GM12878 (cell line): ENCODE results near the gene CAT. TPM values are rescaled to one million over a fixed set of nuclear protein-coding genes. Genes with fewer than 3 reads are reported as not detected.

Experiments
- ATAC-seq: fragments of 200-7000 bp; cut with Tn5 transposase; 3 replicates; pipeline ENCODE4 v1.9.1; 2020; ENCODE audit warnings: mild to moderate bottlenecking, moderate library complexity
- BruUV-seq: library from RNA; stranded (reverse); fragments of 400-500 nt; replicated peaks from 2 replicates; lab custom pipeline; 2021; lab: Mats Ljungman, UMichigan
- CTCF ChIA-PET: fragments of 300-600 bp; sonication (Branson Sonifier 250); formaldehyde crosslinking; extraction: SDS; loops from one replicate; lab custom pipeline; 2021; ENCODE audit warnings: inconsistent platforms; lab: Yijun Ruan, JAX
- POLR2A ChIA-PET: fragments of 350-600 bp; formaldehyde crosslinking; extraction: SDS; loops from one replicate; lab custom pipeline; 2021; ENCODE audit warnings: inconsistent platforms; lab: Charles Lee
- RAD21 ChIA-PET: fragments of 300-600 bp; sonication (Branson Sonifier 250); formaldehyde crosslinking; loops from one replicate; lab custom pipeline; 2023; ENCODE audit warnings: antibody characterized with exemption; ENCODE audit not compliant: unreplicated experiment; lab: Charles Lee
- SMC1A ChIA-PET: fragments of 300-600 bp; sonication (Branson Sonifier 250); formaldehyde crosslinking; loops from one replicate; lab custom pipeline; 2023; ENCODE audit not compliant: unreplicated experiment, uncharacterized antibody; lab: Charles Lee
- DNase-seq: peaks from one replicate; pipeline ENCODE4 v3.0.0-alpha.2; 2011; ENCODE audit warnings: low read depth, low spot score
- FAIRE-seq: peaks from 3 replicates; lab custom pipeline; 2011; peaks lifted over from hg19 to GRCh38; lab: Jason Lieb, UNC
- H2AFZ ChIP-seq: 2 replicates; pipeline ENCODE4 v1.6.0; 2011; ENCODE audit warnings: low read depth, low read length, control low read depth; ENCODE audit not compliant: control insufficient read depth
- H3K27ac ChIP-seq: 2 replicates; pipeline ENCODE4 v1.5.1; 2011; ENCODE audit warnings: control low read depth; ENCODE audit not compliant: control insufficient read depth, insufficient read depth
- H3K27me3 ChIP-seq, 2 experiments: replicated peaks in 1 of 2; 2 replicates each; pipeline versions ENCODE4 v1.6.0 to v1.6.1; 2011; ENCODE audit warnings: low read length in 1 of 2; ENCODE audit not compliant: control insufficient read depth in 2 of 2, insufficient read depth in 2 of 2
- H3K36me3 ChIP-seq, 2 experiments: 2 replicates each; pipeline ENCODE4 v1.5.1; 2011; ENCODE audit warnings: low read length in 1 of 2; ENCODE audit not compliant: control insufficient read depth in 2 of 2, insufficient read depth in 2 of 2
- H3K4me1 ChIP-seq: 2 replicates; pipeline ENCODE4 v1.6.1; 2011; ENCODE audit warnings: mild to moderate bottlenecking, low read length, moderate library complexity, mixed read lengths; ENCODE audit not compliant: control insufficient read depth, insufficient read depth
- H3K4me2 ChIP-seq: 2 replicates; pipeline ENCODE4 v1.6.0; 2011; ENCODE audit warnings: control low read depth; ENCODE audit not compliant: control insufficient read depth, insufficient read depth
- H3K4me3 ChIP-seq: fragments of 200-600 bp; sonication (generic); 2 replicates; pipeline ENCODE4 v1.5.1; 2016
- H3K79me2 ChIP-seq: 2 replicates; pipeline ENCODE4 v1.6.0; 2011; ENCODE audit warnings: low read length; ENCODE audit not compliant: control insufficient read depth, insufficient read depth
- H3K9ac ChIP-seq: 2 replicates; pipeline ENCODE4 v1.8.0; 2011; ENCODE audit warnings: low read length, control low read depth, mixed read lengths; ENCODE audit not compliant: control insufficient read depth, insufficient read depth
- H3K9me3 ChIP-seq: replicated peaks from 3 replicates; pipeline ENCODE4 v1.5.1; 2011; ENCODE audit warnings: mild to moderate bottlenecking, low read length; ENCODE audit not compliant: control insufficient read depth, insufficient read depth
- H4K20me1 ChIP-seq: 2 replicates; pipeline ENCODE4 v1.6.0; 2011; ENCODE audit not compliant: control insufficient read depth, insufficient read depth
- CHD1 ChIP-seq: IDR thresholded peaks from 2 replicates; pipeline ENCODE4 v1.6.1; 2012; ENCODE audit warnings: low read depth, low read length, improper control_type of control experiment
- ETV6 ChIP-seq, 2 experiments: fragments of 450-650 bp in 1 of 2; IDR thresholded peaks in 1 of 2; conservative IDR thresholded peaks in 1 of 2; 2 replicates each; pipeline ENCODE4 v1.6.1; 2014; ENCODE audit warnings: antibody characterized with exemption in 1 of 2, borderline replicate concordance in 1 of 2, low read depth in 1 of 2, mild to moderate bottlenecking in 1 of 2, moderate library complexity in 1 of 2
- IKZF2 ChIP-seq, 2 experiments: fragments of 450-650 bp; IDR thresholded peaks; 2 replicates each; pipeline ENCODE4 v1.6.1; 2017; ENCODE audit warnings: mild to moderate bottlenecking in 2 of 2, moderate library complexity in 2 of 2
- KLF5 ChIP-seq: fragments of 450-650 bp; IDR thresholded peaks from 2 replicates; pipeline ENCODE4 v1.6.1; 2014; ENCODE audit warnings: mild to moderate bottlenecking; ENCODE audit not compliant: partially characterized antibody
- NFXL1 ChIP-seq: fragments of 450-650 bp; IDR thresholded peaks from 2 replicates; pipeline ENCODE4 v1.6.1; 2017; ENCODE audit warnings: antibody characterized with exemption, mild to moderate bottlenecking, borderline replicate concordance
- NR2F1 ChIP-seq: fragments of 450-650 bp; conservative IDR thresholded peaks from 2 replicates; pipeline ENCODE4 v1.6.1; 2017; ENCODE audit warnings: mild to moderate bottlenecking
- POLR2A ChIP-seq: IDR thresholded peaks from 2 replicates; pipeline ENCODE4 v1.6.1; 2011; ENCODE audit warnings: low read depth, mild to moderate bottlenecking, low read length
- RAD21 ChIP-seq: IDR thresholded peaks from 2 replicates; pipeline ENCODE4 v1.6.1; 2011; ENCODE audit warnings: mild to moderate bottlenecking, low read depth, low read length, moderate library complexity; ENCODE audit not compliant: insufficient read depth
- RB1 ChIP-seq: fragments of 450-650 bp; formaldehyde crosslinking; IDR thresholded peaks from 2 replicates; pipeline ENCODE4 v1.6.1; 2017; ENCODE audit warnings: mild to moderate bottlenecking, borderline replicate concordance
- SMC3 ChIP-seq: IDR thresholded peaks from 2 replicates; pipeline ENCODE4 v1.6.1; 2011; ENCODE audit warnings: low read length, improper control_type of control experiment, borderline replicate concordance
- STAT1 ChIP-seq: fragments of 450-650 bp; conservative IDR thresholded peaks from 2 replicates; pipeline ENCODE4 v1.6.1; 2014; ENCODE audit warnings: antibody characterized with exemption, mild to moderate bottlenecking
- SUPT20H ChIP-seq: IDR thresholded peaks from 2 replicates; pipeline ENCODE4 v1.6.1; 2011; ENCODE audit warnings: low read depth, mild to moderate bottlenecking, low read length, moderate library complexity, borderline replicate concordance; ENCODE audit not compliant: control insufficient read depth
- WGBS: methylation state at CpG from one replicate; pipeline ENCODE4 v1.1.6; 2016; ENCODE audit warnings: low lambda C conversion rate; ENCODE audit not compliant: insufficient replicate concordance, insufficient coverage; ENCODE audit errors: missing lambda C conversion rate; 5-methylcytosine and 5-hydroxymethylcytosine counted together
- in situ Hi-C: fragments of 300-500 bp; cut with MboI; formaldehyde crosslinking; loops from 9 replicates; pipeline ENCODE4 v1.14.3; 2018; ENCODE audit warnings: mixed read lengths
- intact Hi-C: fragments of 100-400 bp; cut with micrococcal nuclease; formaldehyde crosslinking; loops from one replicate; pipeline ENCODE4 v1.14.2; 2022; ENCODE audit not compliant: unreplicated experiment
- polyA plus RNA-seq, 11 experiments: library from polyadenylated mRNA; depleted of rRNA in 4 of 11; unstranded in 6 of 11; stranded (reverse) in 5 of 11; fragments of >200 nt; fragmentation: Nextera tagmentation in 4 of 11; fragmentation: Illumina TruSeq in 1 of 11; extraction: Ambion mirVana in 4 of 11; extraction: Trizol in 1 of 11; gene quantifications; 1 replicate in 1 of 11; 2 replicates in 10 of 11; pipeline versions ENCODE4 v1.2.1 to v1.2.3, GENCODE V29; 2011 to 2016; ENCODE audit warnings: inconsistent platforms in 2 of 11, missing spikeins in 2 of 11, low read depth in 1 of 11
- total RNA-seq, 4 experiments: library from RNA; depleted of rRNA in 3 of 4; stranded (reverse); fragments of >200 nt in 3 of 4; fragmentation: Illumina TruSeq in 1 of 4; extraction: Trizol in 1 of 4; gene quantifications; 2 replicates each; pipeline versions ENCODE4 v1.2.1 to v1.2.3, GENCODE V29; 2013 to 2021
- TF ChIP-seq, protein P1 (sequence below), 3 experiments: IDR thresholded peaks in 2 of 3; conservative IDR thresholded peaks in 1 of 3; 2 replicates each; pipeline ENCODE4 v1.5.1; 2011; ENCODE audit warnings: low read depth in 3 of 3, low read length in 3 of 3, mild to moderate bottlenecking in 3 of 3, control low read depth in 2 of 3, moderate library complexity in 2 of 3, inconsistent platforms in 1 of 3, mixed read lengths in 1 of 3; ENCODE audit not compliant: control insufficient read depth in 2 of 3, insufficient read depth in 1 of 3; ENCODE audit errors: extremely low read depth in 1 of 3
- TF ChIP-seq, protein P2 (sequence below): IDR thresholded peaks from 2 replicates; pipeline ENCODE4 v1.6.1; 2012; ENCODE audit warnings: low read depth, low read length, improper control_type of control experiment
- TF ChIP-seq, protein P3 (sequence below): fragments of 450-650 bp; IDR thresholded peaks from 2 replicates; pipeline ENCODE4 v1.6.1; 2016; ENCODE audit warnings: mild to moderate bottlenecking, moderate library complexity, borderline replicate concordance
- TF ChIP-seq, protein P4 (sequence below): IDR thresholded peaks from 2 replicates; pipeline ENCODE4 v1.6.1; 2012; ENCODE audit warnings: low read depth, low read length, improper control_type of control experiment

The CAT gene
- total and polyA plus RNA-seq, 10 of the 15 experiments (the other 5 are each of a cell fraction or from before 2014, with no cell fraction given), result 22.4 to 71.3 (median 33.6) TPM

DNA sequence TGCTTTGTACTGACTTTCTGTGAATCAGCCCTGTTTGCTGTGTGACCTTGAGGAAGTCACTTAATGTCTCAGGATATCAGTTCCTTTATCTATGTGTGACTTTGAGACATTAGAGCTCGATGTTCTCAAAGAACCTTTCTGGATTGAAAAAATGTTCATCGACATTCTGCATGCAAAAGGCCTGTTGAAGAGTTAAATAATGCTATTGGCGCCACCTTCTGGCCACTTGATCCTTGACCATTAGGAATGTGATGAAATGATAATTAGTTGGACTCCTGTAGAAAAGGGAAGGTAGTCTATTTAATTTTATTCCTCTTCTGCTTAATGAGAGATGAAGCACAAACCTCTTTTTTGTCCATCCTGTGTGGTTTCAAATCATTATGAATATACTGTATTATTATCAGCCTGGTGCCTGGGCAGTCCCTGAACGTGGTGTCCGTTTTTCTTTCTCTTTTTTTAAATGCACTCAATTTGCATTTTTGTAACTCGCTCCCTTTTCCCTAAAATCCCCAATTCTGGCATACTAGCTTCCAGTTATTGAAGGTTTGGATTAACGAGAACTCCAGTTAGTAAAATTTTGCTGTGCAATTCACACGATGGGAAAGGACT lies 54.2 kb downstream of the CAT start:
- Histone ChIP-seq H3K27ac (no peak overlapping the region), H3K79me2 (no peaks in the 10 kb centered on the region), H3K36me3 (no peaks in the 10 kb centered on the region), H3K27me3 (no peaks in the 10 kb centered on the region; a peak in 2 of 4 replicates), H2AFZ (no peak overlapping the region), H3K4me1 (peaks cover 4% of the 10 kb centered on the region; the same call in 1 of the 2 replicates), H3K9me3 (no peaks in the 10 kb centered on the region), H3K9ac (no peak overlapping the region), H3K4me3 (no peak overlapping the region), H3K4me2 (no peak overlapping the region), H4K20me1 (no peaks in the 10 kb centered on the region)
- 25% methylated on average over 8 of the region's 8 CpGs for WGBS
- in situ Hi-C loops (loop anchor here (5.0 to 25.0 kb wide), 3 partner anchors 126 to 648 kb away; no protein-coding TSS in a partner anchor), intact Hi-C loops (loop anchor here (1.0 to 10.0 kb wide), 4 partner anchors 127 to 638 kb away; no protein-coding TSS in a partner anchor)
- FAIRE-seq (peak; percentile 78), ATAC-seq (peak; percentile 77), DNase-seq (no peak)
- ChIA-PET CTCF (interaction anchor here (0.5 to 10.5 kb wide), 23 partner anchors 9 to 522 kb away, joined by 3 to 177 read pairs (median 4); no protein-coding TSS in a partner anchor), RAD21 (interaction anchor here (1.0 to 1.7 kb wide), 4 partner anchors 125 to 486 kb away, joined by 3 to 17 read pairs (median 6); no protein-coding TSS in a partner anchor), SMC1A (interaction anchor here (0.8 to 3.4 kb wide), 10 partner anchors 18 to 319 kb away, joined by 3 to 34 read pairs (median 3); partner anchors contain the start of gene CAT), POLR2A (no interaction called here)
- no TSS peak for BruUV-seq
- TF ChIP-seq SMC3 (peak; percentile 69; the same call in 1 of the 2 replicates), CHD1 (no peak), IKZF2 (IDR thresholded peaks at IDR 0.05) (no peak), SUPT20H (no peak), STAT1 (no peak), ETV6 (conservative IDR thresholded peaks at IDR 0.05 in 1 of 2, IDR thresholded peaks at IDR 0.05 in 1 of 2; ENCODE audit: borderline replicate concordance in 1 of 2, low read depth in 1 of 2) (no peak), KLF5 (no peak), NFXL1 (no peak), NR2F1 (no peak), RAD21 (peak; percentile 82), POLR2A (no peak), RB1 (no peak)
- TF ChIP-seq, protein P1, sequence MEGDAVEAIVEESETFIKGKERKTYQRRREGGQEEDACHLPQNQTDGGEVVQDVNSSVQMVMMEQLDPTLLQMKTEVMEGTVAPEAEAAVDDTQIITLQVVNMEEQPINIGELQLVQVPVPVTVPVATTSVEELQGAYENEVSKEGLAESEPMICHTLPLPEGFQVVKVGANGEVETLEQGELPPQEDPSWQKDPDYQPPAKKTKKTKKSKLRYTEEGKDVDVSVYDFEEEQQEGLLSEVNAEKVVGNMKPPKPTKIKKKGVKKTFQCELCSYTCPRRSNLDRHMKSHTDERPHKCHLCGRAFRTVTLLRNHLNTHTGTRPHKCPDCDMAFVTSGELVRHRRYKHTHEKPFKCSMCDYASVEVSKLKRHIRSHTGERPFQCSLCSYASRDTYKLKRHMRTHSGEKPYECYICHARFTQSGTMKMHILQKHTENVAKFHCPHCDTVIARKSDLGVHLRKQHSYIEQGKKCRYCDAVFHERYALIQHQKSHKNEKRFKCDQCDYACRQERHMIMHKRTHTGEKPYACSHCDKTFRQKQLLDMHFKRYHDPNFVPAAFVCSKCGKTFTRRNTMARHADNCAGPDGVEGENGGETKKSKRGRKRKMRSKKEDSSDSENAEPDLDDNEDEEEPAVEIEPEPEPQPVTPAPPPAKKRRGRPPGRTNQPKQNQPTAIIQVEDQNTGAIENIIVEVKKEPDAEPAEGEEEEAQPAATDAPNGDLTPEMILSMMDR (IDR thresholded peaks at IDR 0.05 in 2 of 3, conservative IDR thresholded peaks at IDR 0.05 in 1 of 3; ENCODE audit: control insufficient read depth in 2 of 3, extremely low read depth in 1 of 3, insufficient read depth in 1 of 3, low read depth in 3 of 3, low read length in 3 of 3), result peak; percentile 54 to 81 (median 64); a peak in 5 of 6 replicates
- TF ChIP-seq, protein P2, sequence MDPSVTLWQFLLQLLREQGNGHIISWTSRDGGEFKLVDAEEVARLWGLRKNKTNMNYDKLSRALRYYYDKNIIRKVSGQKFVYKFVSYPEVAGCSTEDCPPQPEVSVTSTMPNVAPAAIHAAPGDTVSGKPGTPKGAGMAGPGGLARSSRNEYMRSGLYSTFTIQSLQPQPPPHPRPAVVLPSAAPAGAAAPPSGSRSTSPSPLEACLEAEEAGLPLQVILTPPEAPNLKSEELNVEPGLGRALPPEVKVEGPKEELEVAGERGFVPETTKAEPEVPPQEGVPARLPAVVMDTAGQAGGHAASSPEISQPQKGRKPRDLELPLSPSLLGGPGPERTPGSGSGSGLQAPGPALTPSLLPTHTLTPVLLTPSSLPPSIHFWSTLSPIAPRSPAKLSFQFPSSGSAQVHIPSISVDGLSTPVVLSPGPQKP, result no peak
- TF ChIP-seq, protein P3, sequence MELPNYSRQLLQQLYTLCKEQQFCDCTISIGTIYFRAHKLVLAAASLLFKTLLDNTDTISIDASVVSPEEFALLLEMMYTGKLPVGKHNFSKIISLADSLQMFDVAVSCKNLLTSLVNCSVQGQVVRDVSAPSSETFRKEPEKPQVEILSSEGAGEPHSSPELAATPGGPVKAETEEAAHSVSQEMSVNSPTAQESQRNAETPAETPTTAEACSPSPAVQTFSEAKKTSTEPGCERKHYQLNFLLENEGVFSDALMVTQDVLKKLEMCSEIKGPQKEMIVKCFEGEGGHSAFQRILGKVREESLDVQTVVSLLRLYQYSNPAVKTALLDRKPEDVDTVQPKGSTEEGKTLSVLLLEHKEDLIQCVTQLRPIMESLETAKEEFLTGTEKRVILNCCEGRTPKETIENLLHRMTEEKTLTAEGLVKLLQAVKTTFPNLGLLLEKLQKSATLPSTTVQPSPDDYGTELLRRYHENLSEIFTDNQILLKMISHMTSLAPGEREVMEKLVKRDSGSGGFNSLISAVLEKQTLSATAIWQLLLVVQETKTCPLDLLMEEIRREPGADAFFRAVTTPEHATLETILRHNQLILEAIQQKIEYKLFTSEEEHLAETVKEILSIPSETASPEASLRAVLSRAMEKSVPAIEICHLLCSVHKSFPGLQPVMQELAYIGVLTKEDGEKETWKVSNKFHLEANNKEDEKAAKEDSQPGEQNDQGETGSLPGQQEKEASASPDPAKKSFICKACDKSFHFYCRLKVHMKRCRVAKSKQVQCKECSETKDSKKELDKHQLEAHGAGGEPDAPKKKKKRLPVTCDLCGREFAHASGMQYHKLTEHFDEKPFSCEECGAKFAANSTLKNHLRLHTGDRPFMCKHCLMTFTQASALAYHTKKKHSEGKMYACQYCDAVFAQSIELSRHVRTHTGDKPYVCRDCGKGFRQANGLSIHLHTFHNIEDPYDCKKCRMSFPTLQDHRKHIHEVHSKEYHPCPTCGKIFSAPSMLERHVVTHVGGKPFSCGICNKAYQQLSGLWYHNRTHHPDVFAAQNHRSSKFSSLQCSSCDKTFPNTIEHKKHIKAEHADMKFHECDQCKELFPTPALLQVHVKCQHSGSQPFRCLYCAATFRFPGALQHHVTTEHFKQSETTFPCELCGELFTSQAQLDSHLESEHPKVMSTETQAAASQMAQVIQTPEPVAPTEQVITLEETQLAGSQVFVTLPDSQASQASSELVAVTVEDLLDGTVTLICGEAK, result no peak
- TF ChIP-seq, protein P4, sequence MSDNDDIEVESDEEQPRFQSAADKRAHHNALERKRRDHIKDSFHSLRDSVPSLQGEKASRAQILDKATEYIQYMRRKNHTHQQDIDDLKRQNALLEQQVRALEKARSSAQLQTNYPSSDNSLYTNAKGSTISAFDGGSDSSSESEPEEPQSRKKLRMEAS, result no peak
